Uterus (tissue), 4 donors: Measurements from ENCODE around the gene SCAPER. TPM values are rescaled to one million over a fixed set of nuclear protein-coding genes. Genes with fewer than 3 reads are reported as not detected.

Experiments
- DNase-seq, 2 donors: peaks; one replicate each; pipeline ENCODE4 v3.0.0-alpha.2; 2019 to 2020
- H3K27ac ChIP-seq, 2 donors: fragments of 200-600 bp; sonication (generic); 1 replicate in 1 of 2; 2 replicates in 1 of 2; pipeline ENCODE4 v1.5.1; 2016 to 2018
- H3K27me3 ChIP-seq, 2 donors: fragments of 200-600 bp; sonication (generic); one replicate each; pipeline ENCODE4 v1.5.1; 2018 to 2019; ENCODE audit warnings: control low read depth in 1 of 2
- H3K36me3 ChIP-seq, 2 donors: fragments of 200-600 bp; sonication (generic); one replicate each; pipeline ENCODE4 v1.5.1; 2019; ENCODE audit warnings: control low read depth in 1 of 2
- H3K4me1 ChIP-seq, 2 donors: fragments of 200-600 bp; sonication (generic); one replicate each; pipeline ENCODE4 v1.5.1; 2018 to 2019; ENCODE audit warnings: control low read depth in 1 of 2
- H3K4me3 ChIP-seq, 2 donors: fragments of 200-600 bp; sonication (generic); 1 replicate in 1 of 2; 2 replicates in 1 of 2; pipeline ENCODE4 v1.5.1; 2018 to 2019; ENCODE audit warnings: mild to moderate bottlenecking in 1 of 2
- H3K9me3 ChIP-seq, 2 donors: fragments of 200-600 bp; sonication (generic); one replicate each; pipeline ENCODE4 v1.5.1; 2019; ENCODE audit warnings: control low read depth in 1 of 2
- POLR2A ChIP-seq, 2 donors: fragments of 450-650 bp; IDR thresholded peaks; one replicate each; pipeline ENCODE4 v1.6.1; 2016; ENCODE audit warnings: antibody characterized with exemption in 2 of 2, mild to moderate bottlenecking in 1 of 2, moderate library complexity in 1 of 2
- intact Hi-C: fragments of 100-400 bp; cut with DNase I; formaldehyde crosslinking; loops from one replicate; pipeline ENCODE4 v1.15.1; 2023; ENCODE audit warnings: low total_unique reads
- total RNA-seq, 4 donors: library from RNA; depleted of rRNA in 3 of 4; stranded (reverse); fragments of >200 nt in 3 of 4; gene quantifications; one replicate each; pipeline versions ENCODE4 v1.1.0 to v1.2.4, GENCODE V29; 2014 to 2023
- TF ChIP-seq, protein P1 (sequence below), 4 experiments: fragments of 200-600 bp in 2 of 4; fragments of 450-650 bp in 2 of 4; sonication (generic) in 2 of 4; IDR thresholded peaks; one replicate each; pipeline ENCODE4 v1.5.1; 2016 to 2019; ENCODE audit warnings: antibody characterized with exemption in 4 of 4, mild to moderate bottlenecking in 2 of 4, moderate library complexity in 1 of 4
- donor health status: DM: yes; HTN: yes; CAD: no.

The SCAPER gene, protein sequence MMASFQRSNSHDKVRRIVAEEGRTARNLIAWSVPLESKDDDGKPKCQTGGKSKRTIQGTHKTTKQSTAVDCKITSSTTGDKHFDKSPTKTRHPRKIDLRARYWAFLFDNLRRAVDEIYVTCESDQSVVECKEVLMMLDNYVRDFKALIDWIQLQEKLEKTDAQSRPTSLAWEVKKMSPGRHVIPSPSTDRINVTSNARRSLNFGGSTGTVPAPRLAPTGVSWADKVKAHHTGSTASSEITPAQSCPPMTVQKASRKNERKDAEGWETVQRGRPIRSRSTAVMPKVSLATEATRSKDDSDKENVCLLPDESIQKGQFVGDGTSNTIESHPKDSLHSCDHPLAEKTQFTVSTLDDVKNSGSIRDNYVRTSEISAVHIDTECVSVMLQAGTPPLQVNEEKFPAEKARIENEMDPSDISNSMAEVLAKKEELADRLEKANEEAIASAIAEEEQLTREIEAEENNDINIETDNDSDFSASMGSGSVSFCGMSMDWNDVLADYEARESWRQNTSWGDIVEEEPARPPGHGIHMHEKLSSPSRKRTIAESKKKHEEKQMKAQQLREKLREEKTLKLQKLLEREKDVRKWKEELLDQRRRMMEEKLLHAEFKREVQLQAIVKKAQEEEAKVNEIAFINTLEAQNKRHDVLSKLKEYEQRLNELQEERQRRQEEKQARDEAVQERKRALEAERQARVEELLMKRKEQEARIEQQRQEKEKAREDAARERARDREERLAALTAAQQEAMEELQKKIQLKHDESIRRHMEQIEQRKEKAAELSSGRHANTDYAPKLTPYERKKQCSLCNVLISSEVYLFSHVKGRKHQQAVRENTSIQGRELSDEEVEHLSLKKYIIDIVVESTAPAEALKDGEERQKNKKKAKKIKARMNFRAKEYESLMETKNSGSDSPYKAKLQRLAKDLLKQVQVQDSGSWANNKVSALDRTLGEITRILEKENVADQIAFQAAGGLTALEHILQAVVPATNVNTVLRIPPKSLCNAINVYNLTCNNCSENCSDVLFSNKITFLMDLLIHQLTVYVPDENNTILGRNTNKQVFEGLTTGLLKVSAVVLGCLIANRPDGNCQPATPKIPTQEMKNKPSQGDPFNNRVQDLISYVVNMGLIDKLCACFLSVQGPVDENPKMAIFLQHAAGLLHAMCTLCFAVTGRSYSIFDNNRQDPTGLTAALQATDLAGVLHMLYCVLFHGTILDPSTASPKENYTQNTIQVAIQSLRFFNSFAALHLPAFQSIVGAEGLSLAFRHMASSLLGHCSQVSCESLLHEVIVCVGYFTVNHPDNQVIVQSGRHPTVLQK (N-terminal part only)
- total RNA-seq, result 10 to 100 TPM; 10.6 to 74.2 (median 32.9) TPM

DNA sequence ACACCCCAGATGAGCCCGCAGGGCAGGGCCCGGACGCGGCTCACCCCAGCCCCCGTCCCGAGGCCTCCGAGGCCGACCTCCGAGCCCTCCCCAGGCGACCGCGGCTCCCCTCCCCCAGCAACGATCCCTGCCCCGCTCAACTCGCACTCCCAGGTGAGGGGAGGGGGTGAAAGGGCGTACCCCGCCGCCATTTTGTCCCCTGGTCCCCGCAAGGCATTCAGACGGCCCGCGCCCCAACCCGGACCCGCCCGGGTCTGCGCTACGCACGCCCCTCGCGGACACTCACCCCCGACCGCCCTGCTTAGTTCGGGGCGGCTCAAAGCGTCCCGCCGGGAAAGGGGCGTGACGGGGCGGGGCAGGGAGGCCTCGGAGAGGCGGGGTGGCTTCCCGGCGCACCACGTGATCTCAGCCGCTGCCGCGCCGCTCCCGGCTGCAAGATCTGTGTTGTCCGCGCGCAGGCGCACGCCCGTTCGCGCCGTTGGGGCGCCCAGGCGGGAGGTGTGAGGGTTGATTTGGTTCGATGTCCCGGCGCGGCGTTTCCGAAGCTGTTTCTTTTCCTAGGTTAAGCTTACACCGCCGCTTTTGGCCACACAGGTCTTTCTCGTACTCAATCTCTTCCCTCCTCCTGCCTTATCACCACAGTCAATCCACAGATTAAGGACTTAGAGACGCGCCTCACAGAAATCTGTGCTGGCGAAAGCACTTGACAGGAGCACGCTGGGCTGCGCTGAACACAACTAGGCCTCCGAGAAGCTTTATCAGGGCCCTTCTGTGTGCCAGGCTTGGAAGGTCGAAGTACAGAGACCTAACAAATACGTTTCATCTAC, at the start of gene SCAPER:
SCAPER (minus strand) TSS at position 328 of the 827 bp plus-strand sequence. CDS start 21,523 bp downstream, outside the sequence.
- intact Hi-C loops, result no loop called here
- Histone ChIP-seq H3K4me1 (peaks cover 5 to 6% of the 10 kb centered on the region in 2 donors), H3K9me3 (no peaks in the 10 kb centered on the region), H3K27me3 (no peaks in the 10 kb centered on the region), H3K36me3 (no peaks in the 10 kb centered on the region), H3K4me3 (peak within 1 kb of the TSS; percentile 81 to 89), H3K27ac (peak within 1 kb of the TSS; percentile 90 to 95)
- TF ChIP-seq, protein P1, sequence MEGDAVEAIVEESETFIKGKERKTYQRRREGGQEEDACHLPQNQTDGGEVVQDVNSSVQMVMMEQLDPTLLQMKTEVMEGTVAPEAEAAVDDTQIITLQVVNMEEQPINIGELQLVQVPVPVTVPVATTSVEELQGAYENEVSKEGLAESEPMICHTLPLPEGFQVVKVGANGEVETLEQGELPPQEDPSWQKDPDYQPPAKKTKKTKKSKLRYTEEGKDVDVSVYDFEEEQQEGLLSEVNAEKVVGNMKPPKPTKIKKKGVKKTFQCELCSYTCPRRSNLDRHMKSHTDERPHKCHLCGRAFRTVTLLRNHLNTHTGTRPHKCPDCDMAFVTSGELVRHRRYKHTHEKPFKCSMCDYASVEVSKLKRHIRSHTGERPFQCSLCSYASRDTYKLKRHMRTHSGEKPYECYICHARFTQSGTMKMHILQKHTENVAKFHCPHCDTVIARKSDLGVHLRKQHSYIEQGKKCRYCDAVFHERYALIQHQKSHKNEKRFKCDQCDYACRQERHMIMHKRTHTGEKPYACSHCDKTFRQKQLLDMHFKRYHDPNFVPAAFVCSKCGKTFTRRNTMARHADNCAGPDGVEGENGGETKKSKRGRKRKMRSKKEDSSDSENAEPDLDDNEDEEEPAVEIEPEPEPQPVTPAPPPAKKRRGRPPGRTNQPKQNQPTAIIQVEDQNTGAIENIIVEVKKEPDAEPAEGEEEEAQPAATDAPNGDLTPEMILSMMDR (IDR thresholded peaks at IDR 0.05), result peak in 2 of 4 experiments; percentile 29 to 31
- TF ChIP-seq POLR2A (IDR thresholded peaks at IDR 0.05), result peak; percentile 67 to 87
- peak; percentile 90 to 93 for DNase-seq

DNA sequence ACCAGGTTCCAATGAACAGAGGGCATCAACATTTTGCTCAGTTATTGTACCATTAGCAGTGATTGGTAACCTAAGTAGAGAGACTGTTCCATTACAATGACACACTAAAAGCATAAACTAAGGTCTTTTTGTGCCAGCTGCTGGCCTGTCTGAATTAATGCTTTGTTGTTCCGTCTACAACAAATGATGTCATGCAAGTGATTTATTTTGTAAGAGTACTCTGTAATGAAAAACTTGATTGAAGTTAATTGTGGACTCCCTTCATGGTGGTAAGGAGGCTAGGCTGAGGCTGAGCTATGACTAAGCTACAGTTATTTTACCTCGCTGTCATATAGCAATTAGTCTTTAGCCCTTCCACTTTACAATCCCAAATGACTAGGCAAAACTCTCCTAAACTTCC, 49.6 kb upstream of the SCAPER start:
- Histone ChIP-seq H3K36me3 (no peaks in the 10 kb centered on the region), H3K4me1 (no peaks in the 10 kb centered on the region), H3K27ac (no peak overlapping the region), H3K4me3 (no peak overlapping the region), H3K27me3 (no peaks in the 10 kb centered on the region), H3K9me3 (no peaks in the 10 kb centered on the region)
- DNase-seq, result no peak
- intact Hi-C loops, result no loop called here
- TF ChIP-seq, protein P1 (IDR thresholded peaks at IDR 0.05), result no peak
- TF ChIP-seq POLR2A (IDR thresholded peaks at IDR 0.05), result no peak

DNA sequence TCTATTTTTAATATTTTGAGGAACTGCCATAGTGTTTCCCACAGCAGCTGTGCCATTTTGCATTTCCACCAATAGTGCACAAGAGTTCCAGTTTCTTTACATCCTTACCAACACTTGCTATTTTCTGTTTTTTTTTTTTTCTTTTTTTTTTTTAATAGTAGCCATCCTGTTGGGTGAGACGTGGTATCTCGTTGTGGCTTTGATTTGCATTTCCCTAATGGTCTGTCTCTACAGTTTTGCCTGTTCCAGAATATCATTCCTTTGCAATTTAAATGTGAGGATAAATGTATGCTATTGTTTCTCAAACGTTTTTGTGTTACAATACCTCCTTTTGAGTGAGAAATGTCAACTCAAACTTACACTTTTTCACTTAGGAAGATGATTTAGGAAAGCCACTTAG, 48.8 kb upstream of the SCAPER start:
- TF ChIP-seq POLR2A (IDR thresholded peaks at IDR 0.05), result no peak
- TF ChIP-seq, protein P1 (IDR thresholded peaks at IDR 0.05), result no peak
- intact Hi-C loops, result no loop called here

DNA sequence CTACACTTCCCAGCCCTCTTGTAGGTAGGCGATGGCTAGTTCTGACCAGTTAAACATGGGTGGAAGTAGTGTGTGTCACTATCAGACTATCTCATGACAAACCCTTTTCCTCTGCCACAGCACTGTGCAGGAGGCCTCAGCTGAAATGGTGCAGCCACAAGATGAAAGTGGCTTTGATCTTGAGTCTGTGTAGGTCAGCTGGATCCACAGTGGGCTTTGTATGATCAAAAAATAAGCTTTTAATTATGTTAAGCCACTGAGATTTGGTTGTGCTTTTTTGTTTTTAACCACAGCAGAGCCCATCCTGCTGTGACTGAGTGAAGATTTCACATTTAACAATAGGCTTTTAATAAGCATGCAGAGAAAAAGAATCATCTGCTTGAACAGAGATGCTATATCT, 46.1 kb upstream of the SCAPER start:
- no peak overlapping the region for H3K4me3 ChIP-seq
- TF ChIP-seq POLR2A (IDR thresholded peaks at IDR 0.05), result no peak
- TF ChIP-seq, protein P1 (IDR thresholded peaks at IDR 0.05), result no peak
- intact Hi-C loops, result no loop called here
- no peaks in the 10 kb centered on the region for H3K9me3 ChIP-seq
- H3K36me3 ChIP-seq, result no peaks in the 10 kb centered on the region
- no peak overlapping the region for H3K27ac ChIP-seq
- H3K4me1 ChIP-seq, result no peaks in the 10 kb centered on the region
- DNase-seq, result no peak
- H3K27me3 ChIP-seq, result no peaks in the 10 kb centered on the region

More for the DNA sequence above, 48.8 kb upstream of the SCAPER start:
- no peaks in the 10 kb centered on the region for H3K9me3 ChIP-seq
- H3K27me3 ChIP-seq, result no peaks in the 10 kb centered on the region
- no peak overlapping the region for H3K27ac ChIP-seq
- DNase-seq, result no peak
- no peak overlapping the region for H3K4me3 ChIP-seq
- H3K36me3 ChIP-seq, result no peaks in the 10 kb centered on the region
- H3K4me1 ChIP-seq, result no peaks in the 10 kb centered on the region
